Pulmonary artery endothelial cell (primary cell): ENCODE data around the gene LRRC26. TPM values are rescaled to one million over a fixed set of nuclear protein-coding genes. Genes with fewer than 3 reads are reported as not detected.

Experiments used
- DNase-seq: peaks from one replicate; pipeline ENCODE4 v3.0.0-alpha.2; 2011; ENCODE audit warnings: low read depth, low spot score
- total RNA-seq: library from RNA; depleted of rRNA; stranded (reverse); fragments of >200 nt; gene quantifications from 2 replicates; pipeline ENCODE4 v1.2.3, GENCODE V29; 2014

Gene LRRC26
- not detected in 2 replicates for total RNA-seq

GRCh38 chr9:137169896-137170358, at the start of gene LRRC26:
Gene LRRC26, minus strand, starts transcription at chr9:137170051. Its CDS starts 108 bp downstream, at chr9:137169943.
- DNase-seq: no peak

GRCh38 chr9:137218754-137219271, 49.0 kb upstream of the LRRC26 start:
- no peak for DNase-seq

GRCh38 chr9:137218212-137218753, 48.4 kb upstream of the LRRC26 start:
- no peak for DNase-seq

GRCh38 chr9:137217276-137218211, 47.7 kb upstream of the LRRC26 start:
- no peak for DNase-seq

GRCh38 chr9:137216188-137216965, 46.5 kb upstream of the LRRC26 start:
- DNase-seq: no peak

- DNase-seq: no peak
Observed at GRCh38 chr9:137215196-137215986, 45.5 kb upstream of the LRRC26 start.

GRCh38 chr9:137214620-137215019, 44.8 kb upstream of the LRRC26 start:
- no peak for DNase-seq

- no peak for DNase-seq
Observed at GRCh38 chr9:137213160-137214060, 43.6 kb upstream of the LRRC26 start.

- DNase-seq: no peak
Observed at GRCh38 chr9:137212520-137212919, 42.7 kb upstream of the LRRC26 start.

- DNase-seq: no peak
Observed at GRCh38 chr9:137211532-137211931, 41.7 kb upstream of the LRRC26 start.

- DNase-seq: no peak
Observed at GRCh38 chr9:137206602-137207001, 36.8 kb upstream of the LRRC26 start.

GRCh38 chr9:137205126-137206069, 35.5 kb upstream of the LRRC26 start, which contains the start of the genes NDOR1 and TMEM203:
Gene NDOR1, plus strand, starts transcription at chr9:137205700. Its CDS starts 78 bp downstream, at chr9:137205778.
Gene TMEM203, minus strand, starts transcription at chr9:137205648. Its CDS starts 234 bp downstream, at chr9:137205414.
- DNase-seq: peak; percentile 46

- DNase-seq: no peak
Observed at GRCh38 chr9:137204731-137205125, 34.9 kb upstream of the LRRC26 start.

GRCh38 chr9:137202966-137203365, 33.1 kb upstream of the LRRC26 start:
- DNase-seq: no peak

GRCh38 chr9:137201205-137201868, 31.5 kb upstream of the LRRC26 start:
- DNase-seq: no peak

GRCh38 chr9:137200311-137201204, 30.7 kb upstream of the LRRC26 start, which contains the start of gene TPRN:
Gene TPRN, minus strand, starts transcription at chr9:137200741. Its CDS starts 30 bp downstream, at chr9:137200711.
- DNase-seq: peak; percentile 96
